Activated T-cell treated with anti-CD3 and anti-CD28 coated beads, Interleukin-2, amount 50 U/mL, for 4 hours (primary cell): ENCODE results near the gene VSIG2. TPM values are rescaled to one million over a fixed set of nuclear protein-coding genes. Genes with fewer than 3 reads are reported as not detected.

Experiments used
- ATAC-seq, 2 donors: fragments of 200-7000 bp; cut with Tn5 transposase; one replicate each; pipeline ENCODE4 v1.10.0; 2021
- DNase-seq: peaks from one replicate; pipeline ENCODE4 v3.0.0-alpha.2; 2020
- H3K27me3 Mint-ChIP-seq: one replicate; pipeline ENCODE4 v1.8.0; 2021; ENCODE audit warnings: low read depth, mixed read lengths
- H3K36me3 Mint-ChIP-seq: one replicate; pipeline ENCODE4 v1.8.0; 2022; ENCODE audit warnings: mixed read lengths; ENCODE audit not compliant: insufficient read depth
- H3K4me1 Mint-ChIP-seq: one replicate; pipeline ENCODE4 v1.8.0; 2021; ENCODE audit warnings: low read depth, mixed read lengths
- H3K4me3 Mint-ChIP-seq: one replicate; pipeline ENCODE4 v1.8.0; 2021; ENCODE audit warnings: mild to moderate bottlenecking, moderate library complexity, mixed read lengths
- H3K9me3 Mint-ChIP-seq: one replicate; pipeline ENCODE4 v1.8.0; 2021; ENCODE audit warnings: mixed read lengths
- total RNA-seq, 3 donors: library from RNA; stranded (reverse); gene quantifications; one replicate each; pipeline ENCODE4 v1.2.1, GENCODE V29; 2021

VSIG2 gene
- total RNA-seq, 3 donors from 2014 or later: not detected

- no peak for ATAC-seq
- H3K4me3 Mint-ChIP-seq: peak overlapping the region; percentile 89
- DNase-seq: no peak
- no peaks in the 10 kb centered on the region for H3K36me3 Mint-ChIP-seq
- no peaks in the 10 kb centered on the region for H3K9me3 Mint-ChIP-seq
- peaks cover 3% of the 10 kb centered on the region for H3K27me3 Mint-ChIP-seq
- peaks cover 20% of the 10 kb centered on the region for H3K4me1 Mint-ChIP-seq
These were observed 4.5 kb downstream of the VSIG2 start for GRCh38 chr11:124747406-124748099.

DNA sequence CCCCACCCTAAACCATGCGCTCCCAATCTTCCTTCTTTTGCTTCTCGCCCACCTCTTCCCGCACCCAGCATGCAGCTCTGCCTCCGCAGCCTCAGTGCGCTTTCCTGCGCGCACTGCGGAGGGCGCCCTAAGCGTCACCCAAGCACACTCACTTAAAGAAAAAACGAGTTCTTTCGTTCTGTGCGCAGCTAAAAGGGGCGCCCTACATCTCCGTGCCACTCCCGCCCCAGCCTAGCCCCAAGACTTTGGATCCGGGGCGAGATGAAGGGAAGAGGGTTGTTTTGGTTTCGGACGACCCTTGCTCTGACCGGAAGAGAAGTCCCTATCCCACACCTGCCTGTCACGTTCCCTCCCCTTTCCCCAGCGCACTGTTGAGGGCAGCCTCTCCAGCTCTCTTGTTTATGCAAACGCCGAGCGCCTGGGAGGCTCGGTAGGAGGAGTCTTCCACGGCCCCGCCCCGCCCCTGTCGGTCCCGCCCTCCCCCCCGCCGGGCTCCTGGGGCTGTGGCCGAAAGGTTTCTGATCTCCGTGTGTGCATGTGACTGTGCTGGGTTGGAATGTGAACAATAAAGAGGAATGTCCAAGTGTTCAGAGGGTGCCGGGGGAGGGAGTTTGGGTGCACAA is 5.3 kb downstream of the VSIG2 start:
- Mint-ChIP-seq H3K36me3 (no peaks in the 10 kb centered on the region), H3K4me1 (peaks cover 20% of the 10 kb centered on the region), H3K9me3 (no peaks in the 10 kb centered on the region), H3K27me3 (peaks cover 3% of the 10 kb centered on the region), H3K4me3 (peak overlapping the region; percentile 89)
- ATAC-seq (peak; percentile 89), DNase-seq (peak; percentile 77)

DNA sequence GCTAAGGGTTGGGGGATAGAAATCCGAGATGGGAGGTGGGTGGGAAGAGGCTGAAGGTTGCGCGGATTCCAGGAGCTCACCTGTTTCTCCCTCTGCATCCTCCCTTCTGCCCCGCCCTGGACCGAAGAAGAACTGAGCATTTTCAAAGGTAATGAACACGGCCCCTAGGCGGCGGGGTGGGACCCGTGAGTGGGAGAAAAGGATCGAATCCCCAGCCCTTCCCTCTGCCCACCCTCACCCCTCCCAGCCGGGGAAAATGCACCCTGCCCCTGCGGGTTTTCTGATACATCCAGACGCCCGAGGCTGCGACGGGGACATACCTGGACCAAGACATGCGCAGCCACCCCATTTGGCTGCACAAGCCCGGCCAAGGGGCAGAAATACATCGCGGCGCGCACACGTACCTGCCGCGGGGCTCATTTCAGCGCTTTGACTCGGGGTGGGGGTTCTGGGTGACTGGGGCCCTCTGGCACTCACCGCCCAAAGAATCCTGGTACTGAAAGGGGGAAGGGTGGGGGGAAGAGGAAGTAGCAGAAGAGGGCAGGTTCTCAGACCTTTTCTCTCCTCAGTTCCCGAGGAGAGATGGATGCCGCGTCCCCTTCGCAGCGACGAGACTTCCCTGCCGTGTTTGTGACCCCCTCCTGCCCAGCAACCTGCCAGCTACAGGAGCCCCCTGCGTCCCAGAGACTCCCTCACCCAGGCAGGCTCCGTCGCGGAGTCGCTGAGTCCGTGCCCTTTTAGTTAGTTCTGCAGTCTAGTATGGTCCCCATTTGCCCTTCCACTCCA is 6.0 kb downstream of the VSIG2 start:
- peak overlapping the region; percentile 89 for H3K4me3 Mint-ChIP-seq

DNA sequence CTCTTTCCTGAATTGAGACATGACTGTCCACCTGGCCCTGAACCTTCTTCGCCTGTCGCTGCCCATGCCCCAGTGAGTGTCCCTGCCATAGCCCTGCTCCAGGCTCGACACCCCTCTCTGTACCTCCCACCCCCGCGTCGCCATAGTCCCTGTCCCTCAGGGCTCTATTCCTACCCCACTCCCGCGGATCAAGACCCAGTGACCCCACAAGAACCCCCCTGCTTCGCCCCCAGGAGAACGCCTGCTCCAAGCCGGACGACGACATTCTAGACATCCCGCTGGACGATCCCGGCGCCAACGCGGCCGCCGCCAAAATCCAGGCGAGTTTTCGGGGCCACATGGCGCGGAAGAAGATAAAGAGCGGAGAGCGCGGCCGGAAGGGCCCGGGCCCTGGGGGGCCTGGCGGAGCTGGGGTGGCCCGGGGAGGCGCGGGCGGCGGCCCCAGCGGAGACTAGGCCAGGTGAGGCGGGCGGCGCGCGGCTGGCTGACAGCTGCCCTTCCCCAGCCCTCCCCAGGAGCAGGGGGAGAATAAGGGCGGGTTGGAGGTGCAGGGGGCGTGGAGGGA is 6.7 kb downstream of the VSIG2 start:
- no peaks in the 10 kb centered on the region for H3K9me3 Mint-ChIP-seq
- DNase-seq: no peak
- peak overlapping the region; percentile 69 for H3K4me3 Mint-ChIP-seq
- no peak for ATAC-seq
- peaks cover 2% of the 10 kb centered on the region for H3K27me3 Mint-ChIP-seq
- H3K36me3 Mint-ChIP-seq: no peaks in the 10 kb centered on the region
- peaks cover 26% of the 10 kb centered on the region for H3K4me1 Mint-ChIP-seq

More for the DNA sequence above, 6.0 kb downstream of the VSIG2 start:
- Mint-ChIP-seq H3K36me3 (no peaks in the 10 kb centered on the region), H3K4me1 (peaks cover 20% of the 10 kb centered on the region), H3K27me3 (peaks cover 3% of the 10 kb centered on the region), H3K9me3 (no peaks in the 10 kb centered on the region)
- ATAC-seq (peak; percentile 20 to 27), DNase-seq (no peak)

GRCh38 chr11:124743050-124743449 is 9.0 kb downstream of the VSIG2 start:
- Mint-ChIP-seq H3K4me3 (no peak overlapping the region), H3K36me3 (no peaks in the 10 kb centered on the region), H3K9me3 (no peaks in the 10 kb centered on the region), H3K27me3 (peaks cover 4% of the 10 kb centered on the region), H3K4me1 (peaks cover 24% of the 10 kb centered on the region)
- no peak for DNase-seq
- ATAC-seq: no peak

- no peak for ATAC-seq
- H3K4me1 Mint-ChIP-seq: peaks cover 24% of the 10 kb centered on the region
- H3K27me3 Mint-ChIP-seq: peaks cover 4% of the 10 kb centered on the region
- H3K4me3 Mint-ChIP-seq: no peak overlapping the region
- no peaks in the 10 kb centered on the region for H3K36me3 Mint-ChIP-seq
- no peaks in the 10 kb centered on the region for H3K9me3 Mint-ChIP-seq
- DNase-seq: no peak
These were observed 9.5 kb downstream of the VSIG2 start for GRCh38 chr11:124742555-124742954.

DNA sequence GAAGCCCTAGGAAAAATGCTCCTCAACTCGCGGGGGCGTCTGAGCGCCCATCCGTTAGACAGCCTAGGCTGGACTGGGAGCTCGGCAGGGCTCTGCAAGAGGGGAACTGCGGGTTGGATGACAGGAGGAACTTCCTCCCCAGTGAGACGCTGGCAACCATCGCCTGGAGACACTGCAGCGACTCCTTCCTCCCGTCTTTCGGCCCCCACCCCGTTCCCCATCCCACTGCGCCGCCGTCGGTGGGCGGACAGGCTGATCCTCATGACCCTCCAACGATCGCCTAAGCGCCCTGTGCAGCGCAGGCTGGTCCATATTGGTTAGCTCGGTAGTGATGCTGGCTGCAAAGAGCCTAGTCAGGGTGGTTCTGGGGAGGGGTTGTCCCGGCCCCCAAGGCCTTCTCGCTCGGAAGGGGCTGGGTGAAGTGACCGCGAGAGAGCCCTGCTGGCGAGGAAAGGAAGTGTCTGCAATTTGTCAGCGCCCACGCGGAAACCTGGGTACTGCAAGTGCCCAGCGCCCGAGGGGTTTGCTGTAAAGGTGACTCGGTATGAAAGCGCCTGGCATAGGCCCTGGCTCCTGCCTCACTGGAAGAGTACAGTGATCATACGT is 11.7 kb downstream of the VSIG2 start:
- Mint-ChIP-seq H3K36me3 (no peaks in the 10 kb centered on the region), H3K4me1 (peaks cover 18% of the 10 kb centered on the region), H3K4me3 (peak overlapping the region; percentile 80), H3K9me3 (no peaks in the 10 kb centered on the region), H3K27me3 (peaks cover 4% of the 10 kb centered on the region)
- DNase-seq: peak; percentile 47
- ATAC-seq: peak; percentile 44 to 45

DNA sequence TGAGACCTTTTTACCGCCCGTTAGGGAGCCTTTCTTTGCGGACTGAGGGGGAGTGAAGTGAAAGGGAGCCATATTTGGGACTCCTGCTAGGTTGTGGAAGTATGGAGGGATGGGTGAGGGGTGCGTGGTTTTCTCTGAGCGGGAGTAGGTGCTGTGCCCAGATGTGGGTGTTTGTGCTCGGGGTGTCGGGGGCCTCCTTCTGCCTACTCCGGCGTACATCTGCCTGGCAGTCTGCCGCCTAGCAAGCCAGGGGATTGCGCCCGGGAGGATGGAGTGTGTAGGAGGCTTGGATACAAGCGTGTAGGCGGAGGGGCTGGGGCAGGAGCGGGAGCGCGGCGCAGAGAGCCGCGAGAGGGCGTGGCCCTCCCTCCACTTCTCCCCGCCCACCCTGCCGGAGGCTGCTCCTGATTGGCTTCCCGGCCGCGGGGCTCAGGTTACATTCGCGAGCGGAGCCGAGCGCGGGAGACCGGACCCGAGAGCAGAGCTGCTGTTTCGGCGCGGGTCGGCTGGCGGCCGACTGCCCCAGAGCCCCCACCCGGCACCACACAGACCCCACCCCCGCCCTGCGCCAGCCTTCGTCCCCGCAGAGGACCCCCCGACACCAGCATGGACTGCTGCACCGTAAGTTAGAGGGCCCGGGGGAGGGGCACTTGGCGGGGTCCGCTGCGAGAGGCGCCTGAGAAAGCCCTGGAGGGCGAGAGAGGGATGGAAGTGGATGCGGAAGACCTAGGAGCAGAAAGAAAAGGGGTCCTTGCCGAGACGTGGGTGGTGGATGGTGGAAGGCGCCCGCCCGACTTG is 12.4 kb downstream of the VSIG2 start, which contains the start of gene NRGN:
TSS of gene NRGN (plus strand) at position 464 of the 798 bp plus-strand sequence. CDS start at position 607, 143 bp downstream.
- Mint-ChIP-seq H3K4me3 (peak within 1 kb of the TSS; percentile 80), H3K36me3 (no peaks in the 10 kb centered on the region), H3K9me3 (no peaks in the 10 kb centered on the region), H3K27me3 (peaks cover 4% of the 10 kb centered on the region), H3K4me1 (peaks cover 14% of the 10 kb centered on the region)
- DNase-seq: peak; percentile 80
- peak; percentile 96 to 97 for ATAC-seq

DNA sequence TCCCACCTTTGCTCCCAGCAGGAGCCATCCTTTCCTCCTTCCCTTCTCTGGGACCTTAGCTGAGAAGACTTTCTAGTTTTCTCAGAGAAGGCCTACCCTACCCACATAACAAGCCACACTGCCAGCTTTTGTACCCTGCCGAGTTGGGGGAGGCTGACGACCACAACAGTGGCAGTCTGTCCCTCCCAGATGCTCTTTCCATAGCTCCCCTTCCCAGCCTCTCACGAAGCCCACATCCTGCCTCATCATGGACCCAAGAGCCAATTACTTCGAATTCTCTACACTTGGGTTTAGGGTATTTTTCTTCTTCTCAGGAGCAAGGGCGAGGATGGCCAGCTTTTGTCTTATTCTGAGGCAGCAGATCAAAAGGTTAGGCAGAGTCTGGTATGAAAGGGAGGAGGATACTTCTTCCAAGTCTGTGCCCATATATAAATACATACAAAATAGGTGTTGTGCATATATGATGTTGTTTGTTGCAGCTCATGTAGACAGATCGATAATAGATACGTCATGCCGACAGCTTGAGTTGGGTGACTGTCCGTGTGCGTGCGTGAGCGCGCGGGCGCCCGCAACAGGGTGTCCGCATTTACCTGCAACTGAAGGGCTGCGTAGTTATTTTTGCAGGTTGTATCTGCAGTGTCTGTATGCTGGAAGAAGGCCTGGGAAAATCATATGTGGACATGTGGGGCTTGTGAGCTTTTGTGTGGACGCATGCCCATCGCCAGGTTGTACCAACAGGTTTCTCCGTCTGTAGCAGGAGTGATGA is 13.2 kb downstream of the VSIG2 start:
- no peaks in the 10 kb centered on the region for H3K9me3 Mint-ChIP-seq
- ATAC-seq: no peak
- DNase-seq: no peak
- H3K27me3 Mint-ChIP-seq: peaks cover 4% of the 10 kb centered on the region
- peaks cover 14% of the 10 kb centered on the region for H3K4me1 Mint-ChIP-seq
- no peaks in the 10 kb centered on the region for H3K36me3 Mint-ChIP-seq
- peak overlapping the region; percentile 80 for H3K4me3 Mint-ChIP-seq

DNA sequence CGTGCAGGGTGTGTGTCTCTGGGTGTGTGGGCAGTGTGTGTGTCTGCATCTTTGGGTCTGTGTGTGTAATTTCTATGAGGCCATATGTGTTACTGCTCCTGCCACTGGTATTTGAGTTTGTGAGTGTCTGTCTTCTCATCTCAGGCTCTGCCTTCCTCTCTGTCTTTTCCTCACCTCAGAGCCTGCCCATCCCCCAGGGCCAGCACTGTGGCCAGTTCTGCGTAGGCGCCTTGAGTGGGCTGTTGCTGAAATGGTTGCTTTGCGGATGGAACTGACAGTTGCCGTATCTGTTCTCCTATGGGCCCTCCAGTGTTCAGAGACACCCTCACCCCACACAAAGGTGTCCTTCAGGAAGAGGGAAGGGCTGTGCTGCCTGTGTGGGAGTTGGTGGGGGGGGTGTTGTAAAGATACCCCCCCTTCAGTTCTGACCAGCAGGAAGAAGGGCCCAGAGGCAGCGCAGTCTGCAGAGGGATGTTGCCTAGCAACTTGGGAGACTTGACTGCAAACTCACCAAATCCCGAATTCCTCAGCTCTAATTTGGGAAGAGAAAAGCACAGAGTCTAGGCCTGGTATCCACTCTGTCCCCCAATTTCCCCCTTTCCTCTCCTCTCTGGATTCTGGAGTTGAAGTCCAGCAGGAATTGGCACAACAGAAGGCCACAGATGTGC is 14.3 kb downstream of the VSIG2 start:
- Mint-ChIP-seq H3K4me3 (no peak overlapping the region), H3K27me3 (peaks cover 4% of the 10 kb centered on the region), H3K4me1 (peaks cover 14% of the 10 kb centered on the region), H3K36me3 (no peaks in the 10 kb centered on the region), H3K9me3 (no peaks in the 10 kb centered on the region)
- ATAC-seq (no peak), DNase-seq (no peak)

- Mint-ChIP-seq H3K27me3 (peaks cover 4% of the 10 kb centered on the region), H3K9me3 (no peaks in the 10 kb centered on the region), H3K4me1 (peaks cover 14% of the 10 kb centered on the region), H3K4me3 (no peak overlapping the region), H3K36me3 (no peaks in the 10 kb centered on the region)
- DNase-seq: no peak
- ATAC-seq: no peak
These were observed 15.3 kb downstream of the VSIG2 start for GRCh38 chr11:124736736-124737135.

DNA sequence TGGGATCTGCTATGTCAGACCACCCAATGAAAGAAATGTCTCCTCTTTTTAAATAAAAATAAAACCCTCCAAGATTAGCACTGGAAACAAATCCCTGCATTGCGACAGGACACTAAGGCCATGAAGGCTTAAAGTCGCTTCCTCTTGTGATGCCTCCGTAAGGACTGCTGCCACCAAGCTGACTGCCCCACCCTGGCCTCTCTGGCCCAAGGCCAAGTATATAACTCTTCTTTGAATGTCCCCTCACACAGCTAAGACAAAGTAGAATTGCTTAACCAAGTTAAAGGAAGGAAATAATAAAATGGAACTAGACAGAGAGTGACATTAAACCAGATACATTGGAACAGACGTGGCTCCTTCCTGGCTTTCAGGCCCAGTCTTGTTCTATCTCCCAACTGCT is 19.8 kb downstream of the VSIG2 start:
- ATAC-seq: no peak
- H3K4me1 Mint-ChIP-seq: no peaks in the 10 kb centered on the region

More for the DNA sequence above, 19.8 kb downstream of the VSIG2 start:
- Mint-ChIP-seq H3K36me3 (no peaks in the 10 kb centered on the region), H3K4me3 (no peak overlapping the region), H3K27me3 (peaks cover 1% of the 10 kb centered on the region), H3K9me3 (no peaks in the 10 kb centered on the region)
- DNase-seq: no peak
